NCI-H2107 treated with DMSO at 0.1 percent for 48 hours (cell line): ENCODE results near the gene SLC1A4.
"Not testable (repeated sequence)": the region's sequence is repeated elsewhere in the genome, so short reads cannot be mapped to it uniquely, and the experiment has no call there.

Experiments used
- DNase-seq: peaks from one replicate; lab custom pipeline; 2025; ENCODE audit not compliant: unreplicated experiment; lab: John Stamatoyannopoulos, UW

The SLC1A4 gene

GRCh38 chr2:64990876-64991275 is 1.7 kb downstream of the SLC1A4 start:
- no peak for DNase-seq

- no peak for DNase-seq
Observed at GRCh38 chr2:64992218-64992617, 3.0 kb downstream of the SLC1A4 start.

GRCh38 chr2:64992990-64993389 is 3.8 kb downstream of the SLC1A4 start:
- no peak for DNase-seq

GRCh38 chr2:64995041-64995440 is 5.8 kb downstream of the SLC1A4 start:
- no peak for DNase-seq

- no peak for DNase-seq
Observed at GRCh38 chr2:64996871-64997307, 7.7 kb downstream of the SLC1A4 start.

GRCh38 chr2:64998658-64999061 is 9.5 kb downstream of the SLC1A4 start:
- no peak for DNase-seq

- DNase-seq = no peak
Observed at GRCh38 chr2:64999754-65000153, 10.6 kb downstream of the SLC1A4 start.

- no peak for DNase-seq
Observed at GRCh38 chr2:65000644-65001043, 11.4 kb downstream of the SLC1A4 start.

- no peak for DNase-seq
Observed at GRCh38 chr2:65003037-65003436, 13.8 kb downstream of the SLC1A4 start.

- DNase-seq = not testable (repeated sequence)
Observed at GRCh38 chr2:65004232-65004631, 15.0 kb downstream of the SLC1A4 start.

GRCh38 chr2:65013776-65014175 is 24.6 kb downstream of the SLC1A4 start:
- no peak for DNase-seq

- no peak for DNase-seq
Observed at GRCh38 chr2:65015731-65016130, 26.5 kb downstream of the SLC1A4 start.

GRCh38 chr2:65016789-65017188 is 27.6 kb downstream of the SLC1A4 start:
- no peak for DNase-seq

GRCh38 chr2:65017335-65017734 is 28.1 kb downstream of the SLC1A4 start:
- no peak for DNase-seq

GRCh38 chr2:65018141-65018582 is 29.0 kb downstream of the SLC1A4 start:
- DNase-seq = no peak

GRCh38 chr2:65019010-65019409 is 29.8 kb downstream of the SLC1A4 start:
- no peak for DNase-seq

- no peak for DNase-seq
Observed at GRCh38 chr2:65019675-65020195, 30.5 kb downstream of the SLC1A4 start.

GRCh38 chr2:65020251-65020650 is 31.1 kb downstream of the SLC1A4 start:
- DNase-seq = not testable (repeated sequence)

GRCh38 chr2:65020943-65021528 is 31.8 kb downstream of the SLC1A4 start:
- no peak for DNase-seq

GRCh38 chr2:65021709-65022108 is 32.5 kb downstream of the SLC1A4 start:
- DNase-seq = no peak

- no peak for DNase-seq
Observed at GRCh38 chr2:65022189-65022588, 33.0 kb downstream of the SLC1A4 start.

- no peak for DNase-seq
Observed at GRCh38 chr2:65023742-65024141, 34.5 kb downstream of the SLC1A4 start.
